Glutamatergic neuron (in vitro differentiated cells): ENCODE results near the gene CDC5L. TPM values are rescaled to one million over a fixed set of nuclear protein-coding genes. Genes with fewer than 3 reads are reported as not detected.

Experiments
- DNase-seq: peaks from one replicate; pipeline ENCODE4 v3.0.0; 2022
- H3K27ac Mint-ChIP-seq: one replicate; pipeline ENCODE4 v1.8.0; 2020; ENCODE audit warnings: mild to moderate bottlenecking, mixed read lengths, inconsistent platforms; ENCODE audit not compliant: unreplicated experiment
- H3K27me3 Mint-ChIP-seq: one replicate; pipeline ENCODE4 v1.8.0; 2020; ENCODE audit warnings: mild to moderate bottlenecking, moderate library complexity, mixed read lengths, inconsistent platforms; ENCODE audit not compliant: unreplicated experiment
- H3K36me3 Mint-ChIP-seq: one replicate; pipeline ENCODE4 v1.8.0; 2020; ENCODE audit warnings: mild to moderate bottlenecking, mixed read lengths, inconsistent platforms; ENCODE audit not compliant: unreplicated experiment
- H3K4me1 Mint-ChIP-seq: one replicate; pipeline ENCODE4 v1.8.0; 2020; ENCODE audit warnings: mild to moderate bottlenecking, low read depth, mixed read lengths, inconsistent platforms; ENCODE audit not compliant: unreplicated experiment
- H3K4me3 Mint-ChIP-seq: one replicate; pipeline ENCODE4 v1.8.0; 2020; ENCODE audit warnings: mild to moderate bottlenecking, mixed read lengths, inconsistent platforms; ENCODE audit not compliant: unreplicated experiment
- H3K9me3 Mint-ChIP-seq: one replicate; pipeline ENCODE4 v1.8.0; 2020; ENCODE audit warnings: mild to moderate bottlenecking, moderate library complexity, mixed read lengths, inconsistent platforms; ENCODE audit not compliant: unreplicated experiment
- CTCF ChIP-seq: fragments of 200-600 bp; sonication (generic); IDR thresholded peaks from one replicate; pipeline ENCODE4 v1.5.0; 2021; ENCODE audit not compliant: partially characterized antibody, unreplicated experiment
- total RNA-seq: library from RNA; stranded (reverse); fragmentation: NEBNext Ultra II Directional; extraction: Animal tissue kit (Norgen Biotek cat#: 25700); gene quantifications from one replicate; pipeline ENCODE4 v1.2.1, GENCODE V29; 2021; ENCODE audit not compliant: unreplicated experiment

The CDC5L gene
- total RNA-seq, 1 donor from 2014 or later = 19.6 TPM

DNA sequence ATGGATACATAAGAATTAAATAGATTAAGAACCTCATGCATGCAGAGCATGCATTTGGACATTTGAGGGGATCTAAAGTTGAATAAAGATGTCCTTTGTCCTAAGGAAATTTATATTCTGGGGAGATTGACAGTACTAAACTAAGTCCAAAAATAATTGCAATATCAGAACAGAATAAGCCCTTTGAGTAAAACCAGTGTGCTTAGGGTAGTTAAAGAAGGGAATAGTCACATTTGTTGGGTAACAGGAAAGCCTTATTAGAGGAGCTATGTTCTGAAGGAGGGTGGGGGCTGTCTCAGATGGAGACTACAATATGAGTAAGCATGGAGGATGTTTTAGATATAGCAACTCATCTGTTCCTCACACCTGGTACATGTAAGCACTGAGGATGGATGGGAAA is 35.8 kb downstream of the CDC5L start:
- Mint-ChIP-seq H3K27ac (no peak overlapping the region), H3K4me1 (no peaks in the 10 kb centered on the region), H3K4me3 (no peak overlapping the region), H3K36me3 (peaks cover 5% of the 10 kb centered on the region), H3K27me3 (no peaks in the 10 kb centered on the region), H3K9me3 (no peaks in the 10 kb centered on the region)
- TF ChIP-seq CTCF = no peak
- no peak for DNase-seq

DNA sequence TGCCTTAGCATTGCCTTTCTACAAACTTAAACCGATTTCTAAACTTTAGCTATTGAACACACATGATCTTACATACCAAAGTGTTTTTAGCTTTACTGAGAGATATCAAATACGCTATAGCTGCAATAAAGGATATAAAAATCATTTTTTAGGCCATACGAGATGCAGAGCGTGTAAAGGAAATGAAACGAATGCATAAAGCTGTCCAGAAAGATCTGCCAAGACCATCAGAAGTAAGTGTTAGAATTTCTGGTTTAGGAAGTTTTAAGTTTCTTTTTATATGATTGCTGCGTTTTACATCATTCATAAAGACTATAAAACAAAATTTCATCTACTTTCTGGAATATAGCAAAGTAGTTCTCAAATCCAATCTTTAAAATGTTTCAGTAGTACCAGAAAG is 38.4 kb downstream of the CDC5L start:
- no peak for TF ChIP-seq CTCF
- no peak overlapping the region for H3K4me3 Mint-ChIP-seq
- H3K36me3 Mint-ChIP-seq = peaks cover 1% of the 10 kb centered on the region
- no peak overlapping the region for H3K27ac Mint-ChIP-seq
- H3K9me3 Mint-ChIP-seq = no peaks in the 10 kb centered on the region
- H3K4me1 Mint-ChIP-seq = no peaks in the 10 kb centered on the region
- no peak for DNase-seq
- no peaks in the 10 kb centered on the region for H3K27me3 Mint-ChIP-seq

- no peaks in the 10 kb centered on the region for H3K4me1 Mint-ChIP-seq
- DNase-seq = no peak
- no peaks in the 10 kb centered on the region for H3K9me3 Mint-ChIP-seq
- no peak overlapping the region for H3K4me3 Mint-ChIP-seq
- TF ChIP-seq CTCF = no peak
- H3K36me3 Mint-ChIP-seq = no peaks in the 10 kb centered on the region
- H3K27me3 Mint-ChIP-seq = no peaks in the 10 kb centered on the region
- H3K27ac Mint-ChIP-seq = no peak overlapping the region
Observed at GRCh38 chr6:44428682-44429081, 41.2 kb downstream of the CDC5L start.

DNA sequence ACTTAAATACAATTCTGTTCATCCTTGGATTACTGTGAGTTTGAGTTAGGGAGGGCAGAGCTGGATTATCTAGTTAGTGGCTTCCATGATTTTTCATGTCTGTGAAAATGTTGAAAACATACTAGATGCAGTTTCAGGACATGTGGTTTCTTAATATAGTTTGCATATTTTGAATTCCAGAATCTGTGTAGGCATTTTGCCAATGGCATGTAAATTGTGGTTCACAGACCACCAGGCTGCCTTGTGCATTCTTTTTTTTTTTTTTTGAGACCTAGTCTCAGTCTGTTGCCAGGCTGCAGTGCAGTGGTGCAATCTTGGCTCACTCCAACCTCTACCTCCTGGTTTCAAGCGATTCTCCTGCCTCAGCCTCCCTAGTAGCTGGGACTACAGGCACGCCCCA is 42.8 kb downstream of the CDC5L start:
- no peak for TF ChIP-seq CTCF
- Mint-ChIP-seq H3K4me3 (no peak overlapping the region), H3K36me3 (no peaks in the 10 kb centered on the region), H3K27ac (no peak overlapping the region), H3K27me3 (no peaks in the 10 kb centered on the region), H3K4me1 (no peaks in the 10 kb centered on the region), H3K9me3 (no peaks in the 10 kb centered on the region)
- DNase-seq = no peak

DNA sequence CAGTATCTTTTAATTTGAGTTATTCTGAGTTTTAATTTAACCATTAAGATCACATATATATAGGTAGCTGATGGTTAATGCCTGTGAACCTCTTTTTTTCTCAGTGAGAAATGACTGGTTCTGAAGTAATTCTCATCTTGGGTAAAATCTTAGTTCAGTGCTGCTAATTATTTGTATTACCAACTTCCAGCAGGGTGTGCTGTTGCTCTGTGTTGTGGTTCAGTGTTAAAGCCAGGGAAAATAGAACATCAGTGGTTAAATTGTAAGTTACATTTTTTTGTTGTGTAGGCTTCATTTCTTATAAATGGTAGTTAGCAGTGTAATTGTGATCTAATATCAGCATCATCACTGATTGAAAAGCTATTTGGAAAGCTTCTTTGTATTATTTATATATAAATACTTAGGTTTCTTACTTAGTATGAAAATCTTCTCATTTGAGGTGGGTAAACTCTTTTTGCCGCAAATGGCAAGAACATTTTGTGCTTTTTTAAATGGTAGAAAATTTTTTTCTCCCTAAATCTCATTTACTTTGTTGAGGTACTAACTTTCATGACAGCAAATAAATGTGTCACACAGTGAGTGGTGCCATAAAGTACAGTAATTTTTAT is 43.7 kb downstream of the CDC5L start:
- TF ChIP-seq CTCF = peak; percentile 70
- Mint-ChIP-seq H3K9me3 (no peaks in the 10 kb centered on the region), H3K4me3 (no peak overlapping the region), H3K36me3 (no peaks in the 10 kb centered on the region), H3K4me1 (no peaks in the 10 kb centered on the region), H3K27ac (no peak overlapping the region), H3K27me3 (no peaks in the 10 kb centered on the region)
- DNase-seq = peak; percentile 39
